MCF 10A (cell line): ENCODE data around the gene TRAF3IP1. TPM values are rescaled to one million over a fixed set of nuclear protein-coding genes. Genes with fewer than 3 reads are reported as not detected.

Experiments used
- BruUV-seq: library from RNA; stranded (reverse); fragments of 400-500 nt; replicated peaks from 2 replicates; lab custom pipeline; 2021; lab: Mats Ljungman, UMichigan
- CTCF ChIA-PET: fragments of 300-600 bp; sonication (Branson Sonifier 250); formaldehyde crosslinking; extraction: SDS; loops from one replicate; lab custom pipeline; 2021; ENCODE audit warnings: antibody characterized with exemption, inconsistent platforms; lab: Yijun Ruan, JAX
- POLR2A ChIA-PET: fragments of 300-600, 350-650 bp; sonication (Branson Sonifier 250); formaldehyde crosslinking; extraction: SDS; loops from one replicate; lab custom pipeline; 2020; ENCODE audit warnings: antibody characterized with exemption, inconsistent platforms; lab: Yijun Ruan, JAX
- DNase-seq: peaks from one replicate; pipeline ENCODE4 v3.0.0-alpha.2; 2018; ENCODE audit not compliant: unreplicated experiment
- H3K27ac Mint-ChIP-seq: one replicate; pipeline ENCODE4 v1.8.0; 2022; ENCODE audit warnings: mild to moderate bottlenecking, low read depth, mixed read lengths; ENCODE audit not compliant: unreplicated experiment
- H3K27me3 Mint-ChIP-seq: one replicate; pipeline ENCODE4 v1.8.0; 2022; ENCODE audit warnings: mixed read lengths; ENCODE audit not compliant: insufficient read depth, unreplicated experiment
- H3K36me3 Mint-ChIP-seq: one replicate; pipeline ENCODE4 v1.8.0; 2022; ENCODE audit warnings: mild to moderate bottlenecking, moderate library complexity, mixed read lengths; ENCODE audit not compliant: insufficient read depth, unreplicated experiment
- H3K4me1 Mint-ChIP-seq: one replicate; pipeline ENCODE4 v1.8.0; 2022; ENCODE audit warnings: mixed read lengths; ENCODE audit not compliant: insufficient read depth, unreplicated experiment
- H3K4me3 Mint-ChIP-seq: one replicate; pipeline ENCODE4 v1.8.0; 2022; ENCODE audit warnings: mild to moderate bottlenecking, moderate library complexity, mixed read lengths; ENCODE audit not compliant: unreplicated experiment
- H3K9me3 Mint-ChIP-seq: one replicate; pipeline ENCODE4 v1.8.0; 2022; ENCODE audit warnings: mixed read lengths; ENCODE audit not compliant: unreplicated experiment
- CTCF ChIP-seq: fragments of 200-600 bp; IDR thresholded peaks from one replicate; pipeline ENCODE4 v1.8.0; 2022; ENCODE audit warnings: antibody characterized with exemption, mild to moderate bottlenecking; ENCODE audit not compliant: unreplicated experiment
- intact Hi-C: fragments of 100-400 bp; cut with micrococcal nuclease; formaldehyde crosslinking; loops from 2 replicates; pipeline ENCODE4 v1.14.1; 2022
- total RNA-seq: library from RNA; stranded (reverse); gene quantifications from 2 replicates; pipeline ENCODE4 v1.2.3, GENCODE V29; 2022

Gene TRAF3IP1
- total RNA-seq, 1 experiment from 2014 or later = 19.1 TPM

- no peak overlapping the region for H3K4me3 Mint-ChIP-seq
- intact Hi-C loops = no loop called here
Observed at GRCh38 chr2:238379096-238379810, 58.9 kb downstream of the TRAF3IP1 start.

GRCh38 chr2:238380336-238380735 lies 60.0 kb downstream of the TRAF3IP1 start:
- no TSS peak for BruUV-seq
- peaks cover 6% of the 10 kb centered on the region for H3K4me1 Mint-ChIP-seq
- ChIA-PET POLR2A (interaction anchor here (0.6 kb wide), 1 partner anchor 716 kb away, joined by 3 read pairs; no protein-coding TSS in a partner anchor), CTCF (no interaction called here)
- H3K9me3 Mint-ChIP-seq = peaks cover 8% of the 10 kb centered on the region
- no peak overlapping the region for H3K4me3 Mint-ChIP-seq
- DNase-seq = no peak
- no peak for TF ChIP-seq CTCF
- H3K27me3 Mint-ChIP-seq = no peaks in the 10 kb centered on the region
- intact Hi-C loops = no loop called here
- no peak overlapping the region for H3K27ac Mint-ChIP-seq
- peaks cover 19% of the 10 kb centered on the region for H3K36me3 Mint-ChIP-seq

More at GRCh38 chr2:238379096-238379810, 58.9 kb downstream of the TRAF3IP1 start:
- BruUV-seq = no TSS peak
- ChIA-PET CTCF (no interaction called here), POLR2A (interaction anchor here (0.5 kb wide), 1 partner anchor 1548 kb away, joined by 4 read pairs; no protein-coding TSS in a partner anchor)
- DNase-seq = no peak
- Mint-ChIP-seq H3K4me1 (peaks cover 6% of the 10 kb centered on the region), H3K27ac (peak overlapping the region; percentile 54), H3K9me3 (peaks cover 14% of the 10 kb centered on the region), H3K27me3 (no peaks in the 10 kb centered on the region), H3K36me3 (peaks cover 19% of the 10 kb centered on the region)
- TF ChIP-seq CTCF = no peak

GRCh38 chr2:238380785-238381184 lies 60.5 kb downstream of the TRAF3IP1 start:
- CTCF ChIA-PET = no interaction called here
- H3K4me3 Mint-ChIP-seq = no peak overlapping the region
- no peaks in the 10 kb centered on the region for H3K27me3 Mint-ChIP-seq
- BruUV-seq = no TSS peak
- peaks cover 6% of the 10 kb centered on the region for H3K4me1 Mint-ChIP-seq
- POLR2A ChIA-PET = no interaction called here
- no peak for TF ChIP-seq CTCF
- intact Hi-C loops = no loop called here
- DNase-seq = peak; percentile 15
- H3K36me3 Mint-ChIP-seq = peaks cover 19% of the 10 kb centered on the region
- H3K9me3 Mint-ChIP-seq = peaks cover 8% of the 10 kb centered on the region
- no peak overlapping the region for H3K27ac Mint-ChIP-seq

GRCh38 chr2:238381341-238382115 lies 61.2 kb downstream of the TRAF3IP1 start:
- TF ChIP-seq CTCF = no peak
- peaks cover 6% of the 10 kb centered on the region for H3K4me1 Mint-ChIP-seq
- peaks cover 19% of the 10 kb centered on the region for H3K36me3 Mint-ChIP-seq
- peak overlapping the region; percentile 46 for H3K27ac Mint-ChIP-seq
- ChIA-PET POLR2A (no interaction called here), CTCF (interaction anchor here (0.5 kb wide), 1 partner anchor 494 kb away, joined by 4 read pairs; no protein-coding TSS in a partner anchor)
- no peak for DNase-seq
- H3K4me3 Mint-ChIP-seq = no peak overlapping the region
- intact Hi-C loops = no loop called here
- H3K9me3 Mint-ChIP-seq = peaks cover 8% of the 10 kb centered on the region
- H3K27me3 Mint-ChIP-seq = no peaks in the 10 kb centered on the region
- no TSS peak for BruUV-seq
